OCI-LY7 (cell line): ENCODE data around the gene RALBP1.

ENCODE experiments used
- EZH2phosphoT487 ChIP-seq: fragments of 200-600 bp; sonication (generic); IDR thresholded peaks from 2 replicates; pipeline ENCODE4 v1.6.1; 2018; ENCODE audit warnings: low read depth, borderline replicate concordance, mild to moderate bottlenecking, mixed run types, antibody characterized with exemption, low read length, moderate library complexity, mixed read lengths
- TF ChIP-seq, protein P1 (sequence below): fragments of 200-600 bp; sonication (generic); conservative IDR thresholded peaks from 2 replicates; pipeline ENCODE4 v1.5.1; 2014; ENCODE audit warnings: mild to moderate bottlenecking, antibody characterized with exemption, low read length, moderate library complexity, mixed read lengths

DNA sequence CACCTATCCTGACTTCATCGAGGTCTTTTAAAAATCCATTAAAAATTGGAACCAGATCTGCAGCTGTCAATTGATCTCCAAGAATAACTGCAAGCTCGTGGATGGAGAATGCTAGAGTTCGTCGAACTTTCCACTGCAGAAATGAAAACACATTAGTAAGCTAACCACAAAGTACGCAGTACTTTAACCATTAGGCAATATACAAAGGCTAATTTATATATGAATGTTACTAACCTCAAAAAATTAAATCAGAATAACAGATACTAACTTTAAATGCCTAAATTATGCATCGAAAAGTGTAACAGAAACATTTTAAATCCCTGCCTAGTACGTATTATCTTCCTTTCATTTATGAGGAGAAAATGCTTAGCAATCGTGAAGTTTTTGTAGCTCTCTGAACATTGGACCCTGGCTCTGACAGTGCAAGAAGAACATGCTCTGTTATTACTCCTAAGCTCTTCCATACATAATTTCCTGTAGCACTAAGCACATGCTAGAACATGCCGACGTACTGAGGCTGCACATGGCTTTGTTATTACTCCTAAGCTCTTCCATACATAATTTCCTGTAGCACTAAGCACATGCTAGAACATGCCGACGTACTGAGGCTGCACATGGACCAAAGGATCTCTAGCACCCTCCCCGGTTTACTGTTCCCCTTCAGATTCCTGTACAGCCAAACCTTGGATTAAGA, 82.1 kb downstream of the RALBP1 start:
- TF ChIP-seq, protein P1, sequence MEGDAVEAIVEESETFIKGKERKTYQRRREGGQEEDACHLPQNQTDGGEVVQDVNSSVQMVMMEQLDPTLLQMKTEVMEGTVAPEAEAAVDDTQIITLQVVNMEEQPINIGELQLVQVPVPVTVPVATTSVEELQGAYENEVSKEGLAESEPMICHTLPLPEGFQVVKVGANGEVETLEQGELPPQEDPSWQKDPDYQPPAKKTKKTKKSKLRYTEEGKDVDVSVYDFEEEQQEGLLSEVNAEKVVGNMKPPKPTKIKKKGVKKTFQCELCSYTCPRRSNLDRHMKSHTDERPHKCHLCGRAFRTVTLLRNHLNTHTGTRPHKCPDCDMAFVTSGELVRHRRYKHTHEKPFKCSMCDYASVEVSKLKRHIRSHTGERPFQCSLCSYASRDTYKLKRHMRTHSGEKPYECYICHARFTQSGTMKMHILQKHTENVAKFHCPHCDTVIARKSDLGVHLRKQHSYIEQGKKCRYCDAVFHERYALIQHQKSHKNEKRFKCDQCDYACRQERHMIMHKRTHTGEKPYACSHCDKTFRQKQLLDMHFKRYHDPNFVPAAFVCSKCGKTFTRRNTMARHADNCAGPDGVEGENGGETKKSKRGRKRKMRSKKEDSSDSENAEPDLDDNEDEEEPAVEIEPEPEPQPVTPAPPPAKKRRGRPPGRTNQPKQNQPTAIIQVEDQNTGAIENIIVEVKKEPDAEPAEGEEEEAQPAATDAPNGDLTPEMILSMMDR: no peak
- no peak for TF ChIP-seq EZH2phosphoT487
